SK-MEL-5 (cell line): ENCODE results near the gene MECP2. TPM values are rescaled to one million over a fixed set of nuclear protein-coding genes. Genes with fewer than 3 reads are reported as not detected.
A peak's percentile ranks its signal among the peaks of the same experiment; 100 is the strongest.
"Not testable (repeated sequence)": the region's sequence is repeated elsewhere in the genome, so short reads cannot be mapped to it uniquely, and the experiment has no call there.

Source experiments
- DNase-seq: peaks from one replicate; pipeline ENCODE4 v3.0.0-alpha.2; 2016; ENCODE audit warnings: low read depth, low spot score
- in situ Hi-C: cut with HindIII; loops from 2 replicates; pipeline ENCODE4 v1.10.0; 2016; ENCODE audit warnings: low sequenced_read_pairs, high pct_unique_total_duplicates, low pct_unique_long_range_greater_than_20kb
- polyA plus RNA-seq, 2 experiments: library from polyadenylated mRNA; depleted of rRNA; stranded (reverse); fragments of >200 nt; gene quantifications; 2 replicates each; pipeline ENCODE4 v1.2.3, GENCODE V29; 2015
- total RNA-seq: library from RNA; depleted of rRNA; stranded (reverse); fragments of >200 nt; shearing (Covaris generic); gene quantifications from 2 replicates; pipeline ENCODE4 v1.2.3, GENCODE V29; 2014; rRNA removed

Gene MECP2
- 57.0 and 65.5 TPM in 2 replicates for total RNA-seq
- polyA plus RNA-seq (2015; cell fraction: cytosol; rRNA removed) = 39.1 and 51.2 TPM in 2 replicates
- polyA plus RNA-seq (2015; cell fraction: nucleus; rRNA removed) = 51.8 and 61.6 TPM in 2 replicates

GRCh38 chrX:154097589-154098541 lies at the start of gene MECP2:
Gene MECP2, minus strand, starts transcription at chrX:154097717.
- in situ Hi-C loops = no loop called here
- peak; percentile 90 for DNase-seq

DNA sequence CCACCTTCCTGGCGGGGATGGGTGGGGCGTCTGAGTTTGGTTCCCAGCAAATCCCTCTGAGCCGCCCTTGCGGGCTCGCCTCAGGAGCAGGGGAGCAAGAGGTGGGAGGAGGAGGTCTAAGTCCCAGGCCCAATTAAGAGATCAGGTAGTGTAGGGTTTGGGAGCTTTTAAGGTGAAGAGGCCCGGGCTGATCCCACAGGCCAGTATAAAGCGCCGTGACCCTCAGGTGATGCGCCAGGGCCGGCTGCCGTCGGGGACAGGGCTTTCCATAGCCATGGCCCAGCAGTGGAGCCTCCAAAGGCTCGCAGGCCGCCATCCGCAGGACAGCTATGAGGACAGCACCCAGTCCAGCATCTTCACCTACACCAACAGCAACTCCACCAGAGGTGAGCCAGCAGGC lies 46.5 kb upstream of the MECP2 start, which contains the start of gene OPN1LW:
OPN1LW (plus strand) TSS at position 234 of the 400 bp plus-strand sequence; CDS start at position 275, 41 bp downstream.
- in situ Hi-C loops, DNase-seq: not testable (repeated sequence)

DNA sequence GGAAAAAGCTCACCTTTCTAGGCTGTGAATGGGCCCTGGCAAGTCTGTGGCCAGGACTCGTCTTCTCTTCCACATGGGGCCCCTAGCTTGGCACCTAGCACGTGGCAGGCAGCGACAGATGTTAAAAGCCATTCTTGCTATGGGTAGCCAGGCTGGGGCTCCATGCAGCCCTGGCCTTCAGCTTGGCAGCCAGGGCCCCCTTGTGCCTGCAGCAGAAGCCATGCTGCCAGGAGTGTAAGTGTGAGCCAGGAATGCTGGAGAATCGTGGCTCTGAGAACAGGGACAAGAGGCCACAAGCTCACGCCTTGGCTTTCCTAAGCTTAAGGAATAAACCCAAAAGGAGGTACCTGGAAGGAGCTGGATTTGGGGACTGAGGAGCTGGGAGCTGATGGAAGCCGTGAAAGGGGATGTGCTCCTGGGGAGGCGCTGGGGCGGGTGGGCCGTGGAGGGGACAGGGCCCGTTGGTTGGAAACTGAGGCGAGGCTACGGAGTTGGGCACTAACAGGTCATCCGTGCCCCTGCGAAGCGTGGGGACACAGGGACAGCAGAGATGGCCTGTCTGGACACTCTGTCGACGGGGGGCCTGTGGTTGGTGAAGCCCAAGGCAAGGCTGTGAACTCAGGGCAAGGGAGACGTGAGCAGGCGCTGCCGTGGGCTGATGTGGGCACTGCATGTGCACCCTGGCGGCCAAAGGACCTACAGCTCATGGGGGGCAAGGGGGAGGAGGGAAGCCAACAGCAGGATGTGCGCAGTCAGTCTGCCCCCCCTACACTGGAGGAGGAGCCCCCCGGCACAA lies 45.6 kb upstream of the MECP2 start:
- in situ Hi-C loops = no loop called here
- DNase-seq = no peak

DNA sequence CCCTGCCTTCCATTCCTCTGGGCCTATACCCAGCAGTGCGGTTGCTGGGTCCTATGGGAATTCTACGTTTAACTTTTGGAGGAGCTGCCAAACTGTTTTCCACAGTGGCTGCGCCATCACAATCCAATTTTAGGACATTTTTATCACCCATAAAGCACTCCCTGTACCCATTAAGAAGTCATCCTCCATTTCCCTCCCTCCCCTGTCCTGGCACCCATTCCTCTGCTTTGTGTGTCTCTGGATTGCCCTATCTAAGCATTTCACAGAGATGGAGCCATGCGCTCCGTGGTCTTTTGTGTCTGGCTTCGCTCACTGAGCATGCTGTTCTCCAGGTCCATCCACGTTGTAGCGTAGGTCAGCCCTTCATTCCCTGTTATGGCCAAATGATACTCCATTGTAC lies 44.9 kb upstream of the MECP2 start:
- in situ Hi-C loops = no loop called here
- no peak for DNase-seq

GRCh38 chrX:154140742-154141141 lies 43.2 kb upstream of the MECP2 start:
- no peak for DNase-seq
- in situ Hi-C loops = no loop called here

DNA sequence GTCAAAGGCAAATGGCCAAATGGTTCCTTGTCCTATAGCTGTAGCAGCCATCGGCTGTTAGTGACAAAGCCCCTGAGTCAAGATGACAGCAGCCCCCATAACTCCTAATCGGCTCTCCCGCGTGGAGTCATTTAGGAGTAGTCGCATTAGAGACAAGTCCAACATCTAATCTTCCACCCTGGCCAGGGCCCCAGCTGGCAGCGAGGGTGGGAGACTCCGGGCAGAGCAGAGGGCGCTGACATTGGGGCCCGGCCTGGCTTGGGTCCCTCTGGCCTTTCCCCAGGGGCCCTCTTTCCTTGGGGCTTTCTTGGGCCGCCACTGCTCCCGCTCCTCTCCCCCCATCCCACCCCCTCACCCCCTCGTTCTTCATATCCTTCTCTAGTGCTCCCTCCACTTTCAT lies 42.7 kb upstream of the MECP2 start:
- in situ Hi-C loops = no loop called here
- DNase-seq = no peak

- no peak for DNase-seq
- in situ Hi-C loops = no loop called here
Measured at GRCh38 chrX:154138857-154139256, 41.3 kb upstream of the MECP2 start.

- in situ Hi-C loops = no loop called here
- peak; percentile 45 for DNase-seq
Measured at GRCh38 chrX:154136627-154137161, 39.2 kb upstream of the MECP2 start.

- in situ Hi-C loops = no loop called here
- peak; percentile 25 for DNase-seq
Measured at GRCh38 chrX:154135458-154136229, 38.1 kb upstream of the MECP2 start.

DNA sequence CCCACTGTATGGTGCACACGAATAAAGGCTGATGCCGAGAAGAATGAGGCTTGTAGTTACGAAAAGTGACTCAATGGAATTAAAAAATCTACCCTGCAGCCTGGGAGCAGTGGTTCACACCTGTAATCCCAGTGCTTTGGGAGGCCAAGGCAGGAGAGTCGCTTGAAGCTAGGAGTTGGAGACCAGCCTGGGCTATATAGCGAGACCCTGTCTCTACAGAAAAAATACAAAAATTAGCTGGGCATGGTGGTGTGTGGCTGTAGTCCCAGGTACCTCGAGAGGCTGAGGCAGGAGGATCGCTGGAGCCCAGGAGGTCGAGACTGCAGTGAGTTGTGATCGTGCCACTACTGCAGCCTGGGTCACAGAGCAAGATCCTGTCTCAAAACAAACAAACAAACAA lies 34.8 kb upstream of the MECP2 start:
- DNase-seq = no peak
- in situ Hi-C loops = no loop called here

- in situ Hi-C loops = no loop called here
- DNase-seq = peak; percentile 37
Measured at GRCh38 chrX:154131955-154132354, 34.4 kb upstream of the MECP2 start.

DNA sequence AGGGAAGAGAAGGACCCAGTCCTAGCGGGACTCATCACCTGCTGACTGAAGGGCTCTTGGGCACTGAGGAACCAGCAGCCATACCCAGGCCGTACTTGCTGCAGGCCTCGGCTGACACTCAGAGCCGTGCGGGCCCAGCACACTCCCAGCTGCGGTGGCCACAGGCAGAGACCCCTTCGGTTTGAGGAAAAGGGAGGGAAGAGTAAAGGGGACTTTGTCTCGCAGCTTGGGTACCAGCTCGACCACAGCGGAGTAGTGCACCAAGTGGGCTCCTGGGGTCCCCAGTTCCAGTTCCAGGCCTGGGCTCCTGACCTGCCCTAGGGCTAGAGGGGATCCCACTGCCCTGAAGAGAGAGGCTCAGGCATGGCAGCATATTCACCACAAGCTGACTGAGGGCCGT lies 28.6 kb upstream of the MECP2 start:
- in situ Hi-C loops = no loop called here
- DNase-seq = no peak

- in situ Hi-C loops = no loop called here
Measured at GRCh38 chrX:154125391-154126040, 28.0 kb upstream of the MECP2 start.

DNA sequence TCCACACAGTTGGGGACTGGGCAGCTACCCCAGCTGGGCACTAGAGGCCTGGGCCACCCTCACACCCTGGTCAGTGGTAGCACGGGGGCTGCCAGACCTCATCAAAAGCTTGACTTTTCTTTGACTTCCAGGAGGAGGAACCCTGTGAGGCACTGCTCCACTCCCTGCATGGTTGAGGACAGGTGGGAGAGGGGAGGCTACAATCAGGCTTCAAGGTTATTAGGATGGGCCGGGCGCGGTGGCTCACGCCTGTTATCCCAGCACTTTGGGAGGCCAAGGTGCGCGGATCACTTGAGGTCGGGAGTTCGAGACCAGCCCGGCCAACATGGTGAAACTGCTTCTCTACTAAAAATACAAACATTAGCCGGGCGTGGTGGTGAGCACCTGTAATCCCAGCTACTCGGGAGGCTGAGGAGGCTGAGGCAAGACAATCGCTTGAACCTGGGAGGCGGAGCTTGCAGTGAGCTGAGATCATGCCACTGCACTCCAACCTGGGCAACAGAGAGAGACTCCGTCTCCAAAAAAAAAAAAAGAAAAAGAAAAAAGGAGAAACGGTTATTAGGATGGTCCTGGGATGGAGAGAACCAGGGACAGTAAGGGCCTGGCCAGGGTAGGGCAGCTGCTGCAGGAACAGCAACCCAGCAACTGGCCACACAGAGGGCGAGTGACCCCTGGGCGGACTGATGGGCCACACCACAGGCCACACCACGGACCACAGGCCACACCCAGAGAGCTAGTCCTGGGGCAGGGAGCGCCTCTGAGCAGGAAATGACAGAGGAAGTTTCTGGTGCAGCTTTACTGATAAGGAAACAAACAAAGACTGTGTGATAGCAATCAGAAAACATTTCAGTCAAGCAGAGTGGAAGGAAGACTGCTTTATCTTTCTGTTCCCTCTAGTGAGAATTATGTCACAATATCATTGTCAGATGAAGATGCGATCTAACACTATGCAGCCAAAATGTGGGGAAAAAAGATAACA lies 26.0 kb upstream of the MECP2 start:
- in situ Hi-C loops = no loop called here
- DNase-seq = peak; percentile 24

More at GRCh38 chrX:154125391-154126040, 28.0 kb upstream of the MECP2 start:
- no peak for DNase-seq

GRCh38 chrX:154121961-154122360 lies 24.4 kb upstream of the MECP2 start:
- DNase-seq = peak; percentile 68
- in situ Hi-C loops = no loop called here

DNA sequence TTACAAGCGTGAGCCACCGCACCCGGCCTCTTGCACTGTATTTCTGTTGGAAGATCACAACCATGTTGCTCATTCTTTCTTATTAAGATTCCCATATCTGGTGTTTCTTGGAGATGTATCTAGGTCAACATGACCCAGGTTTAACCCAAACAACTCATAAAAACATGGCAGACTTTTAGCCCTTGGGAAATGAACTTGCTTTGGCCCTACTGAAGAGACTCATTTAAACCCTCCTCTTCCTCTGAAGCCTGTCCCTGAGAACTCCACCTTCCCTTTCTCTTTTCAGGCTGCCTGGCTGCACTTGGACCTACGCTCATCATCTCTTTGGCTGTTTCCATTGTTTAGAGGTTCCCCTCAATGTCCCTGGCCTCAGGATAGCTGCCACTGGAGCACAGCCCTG lies 23.7 kb upstream of the MECP2 start:
- in situ Hi-C loops = no loop called here
- no peak for DNase-seq
